Activated naive CD8-positive, alpha-beta T cell treated with anti-CD3 and anti-CD28 coated beads, Interleukin-2, amount 10 ng/mL, durations not matched to agents 7 days and 5 days (primary cell): Measurements from ENCODE around the gene ACSM2B. TPM values are rescaled to one million over a fixed set of nuclear protein-coding genes. Genes with fewer than 3 reads are reported as not detected.
"Not testable (repeated sequence)": the region's sequence is repeated elsewhere in the genome, so short reads cannot be mapped to it uniquely, and the experiment has no call there.

ENCODE experiments used
- ATAC-seq: fragments of 150-1000 bp; cut with Tn5 transposase; one replicate; pipeline ENCODE4 v1.10.0; 2021; ENCODE audit warnings: low read depth, moderate library complexity
- POLR2A ChIA-PET: fragments of 350-600 bp; sonication (Branson Sonifier 250); formaldehyde crosslinking; loops from one replicate; lab custom pipeline; 2021; ENCODE audit warnings: antibody characterized with exemption; lab: Charles Lee
- DNase-seq: peaks from one replicate; pipeline ENCODE4 v3.0.0; 2021
- H3K27ac Mint-ChIP-seq: one replicate; pipeline ENCODE4 v1.8.0; 2022; ENCODE audit warnings: mild to moderate bottlenecking, mixed read lengths
- H3K27me3 Mint-ChIP-seq: one replicate; pipeline ENCODE4 v1.8.0; 2022; ENCODE audit warnings: mild to moderate bottlenecking, moderate library complexity, mixed read lengths
- H3K36me3 Mint-ChIP-seq: one replicate; pipeline ENCODE4 v1.8.0; 2021; ENCODE audit warnings: mild to moderate bottlenecking, mixed read lengths
- H3K4me1 Mint-ChIP-seq: one replicate; pipeline ENCODE4 v1.8.0; 2021; ENCODE audit warnings: mixed read lengths
- H3K4me3 Mint-ChIP-seq: one replicate; pipeline ENCODE4 v1.8.0; 2022; ENCODE audit warnings: mild to moderate bottlenecking, moderate library complexity, mixed read lengths
- H3K9me3 Mint-ChIP-seq: one replicate; pipeline ENCODE4 v1.8.0; 2021; ENCODE audit warnings: mixed read lengths
- total RNA-seq, 2 experiments: library from RNA; stranded (reverse); gene quantifications; one replicate each; pipeline ENCODE4 v1.2.3, GENCODE V29; 2021

Gene ACSM2B
- total RNA-seq, 2 experiments from 2014 or later, result not detected

- H3K27ac Mint-ChIP-seq, result no peak overlapping the region
- H3K36me3 Mint-ChIP-seq, result no peaks in the 10 kb centered on the region
- ATAC-seq (no peak), DNase-seq (no peak)
- H3K4me3 Mint-ChIP-seq, result no peak overlapping the region
- POLR2A ChIA-PET, result no interaction called here
- H3K9me3 Mint-ChIP-seq, result no peaks in the 10 kb centered on the region
- H3K27me3 Mint-ChIP-seq, result peaks cover 29% of the 10 kb centered on the region
- no peaks in the 10 kb centered on the region for H3K4me1 Mint-ChIP-seq
These were observed 35.9 kb upstream of the ACSM2B start for GRCh38 chr16:20611975-20612481.

GRCh38 chr16:20611350-20611902, 35.3 kb upstream of the ACSM2B start:
- H3K9me3 Mint-ChIP-seq, result no peaks in the 10 kb centered on the region

GRCh38 chr16:20610892-20611349, 34.8 kb upstream of the ACSM2B start:
- POLR2A ChIA-PET, result no interaction called here
- Mint-ChIP-seq H3K27ac (no peak overlapping the region), H3K4me3 (no peak overlapping the region), H3K9me3 (no peaks in the 10 kb centered on the region), H3K27me3 (peaks cover 26% of the 10 kb centered on the region), H3K36me3 (no peaks in the 10 kb centered on the region), H3K4me1 (no peaks in the 10 kb centered on the region)
- ATAC-seq (no peak), DNase-seq (no peak)

More at GRCh38 chr16:20611350-20611902, 35.3 kb upstream of the ACSM2B start:
- H3K4me3 Mint-ChIP-seq, result no peak overlapping the region
- no peak overlapping the region for H3K27ac Mint-ChIP-seq
- DNase-seq (no peak), ATAC-seq (no peak)
- no peaks in the 10 kb centered on the region for H3K4me1 Mint-ChIP-seq
- no peaks in the 10 kb centered on the region for H3K36me3 Mint-ChIP-seq
- peaks cover 26% of the 10 kb centered on the region for H3K27me3 Mint-ChIP-seq
- POLR2A ChIA-PET, result no interaction called here

DNA sequence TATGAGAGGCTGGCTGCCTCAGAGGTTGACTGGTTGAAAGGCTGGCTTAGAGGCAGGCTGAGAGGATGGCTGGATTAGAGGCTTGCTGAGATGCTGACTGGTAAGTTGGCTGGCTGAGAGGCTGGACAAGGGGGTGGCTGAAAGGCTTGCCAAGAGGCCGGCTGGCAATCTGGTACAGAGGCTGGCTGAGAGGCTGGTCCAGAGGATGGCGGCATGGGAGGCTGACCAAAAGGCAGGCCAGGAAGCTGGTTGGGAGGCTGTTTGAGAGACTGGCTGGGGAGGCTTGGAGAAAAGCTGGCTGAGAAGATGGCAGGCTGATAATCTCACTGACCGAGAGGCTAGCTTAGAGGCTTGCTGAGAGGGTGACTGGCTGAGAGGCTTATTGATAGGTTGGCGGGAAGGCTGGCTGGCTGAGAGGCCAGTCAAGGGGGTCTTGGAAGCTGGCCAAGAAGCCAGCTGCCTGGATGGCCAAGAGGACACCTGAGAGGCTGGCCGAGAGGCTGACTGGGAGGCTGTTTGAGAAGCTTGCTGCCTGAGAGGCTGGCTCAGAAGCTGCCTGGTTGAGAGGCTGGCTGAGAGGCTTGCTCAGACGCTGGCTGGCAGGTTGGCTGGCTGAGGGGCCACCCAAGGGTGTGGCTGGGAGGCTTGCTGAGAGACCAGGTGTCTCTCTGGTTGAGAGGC, 34.2 kb upstream of the ACSM2B start:
- Mint-ChIP-seq H3K36me3 (no peaks in the 10 kb centered on the region), H3K27me3 (peaks cover 26% of the 10 kb centered on the region), H3K9me3 (no peaks in the 10 kb centered on the region), H3K4me1 (no peaks in the 10 kb centered on the region), H3K27ac (no peak overlapping the region), H3K4me3 (no peak overlapping the region)
- POLR2A ChIA-PET, result no interaction called here
- no peak for DNase-seq
- no peak for ATAC-seq

- H3K4me1 Mint-ChIP-seq, ATAC-seq, H3K27ac Mint-ChIP-seq, H3K36me3 Mint-ChIP-seq, H3K9me3 Mint-ChIP-seq, H3K4me3 Mint-ChIP-seq, POLR2A ChIA-PET, DNase-seq, H3K27me3 Mint-ChIP-seq: not testable (repeated sequence)
These were observed 26.0 kb upstream of the ACSM2B start for GRCh38 chr16:20602205-20602604.

- H3K27ac Mint-ChIP-seq, ATAC-seq, DNase-seq, H3K4me3 Mint-ChIP-seq, H3K9me3 Mint-ChIP-seq, H3K36me3 Mint-ChIP-seq, POLR2A ChIA-PET, H3K27me3 Mint-ChIP-seq, H3K4me1 Mint-ChIP-seq: not testable (repeated sequence)
These were observed 23.3 kb upstream of the ACSM2B start for GRCh38 chr16:20599475-20599874.

GRCh38 chr16:20598832-20599469, 22.8 kb upstream of the ACSM2B start:
- H3K9me3 Mint-ChIP-seq, result no peaks in the 10 kb centered on the region
- H3K27ac Mint-ChIP-seq, result no peak overlapping the region
- H3K27me3 Mint-ChIP-seq, result peaks cover 2% of the 10 kb centered on the region
- H3K36me3 Mint-ChIP-seq, result no peaks in the 10 kb centered on the region
- POLR2A ChIA-PET, result no interaction called here
- no peak for ATAC-seq
- H3K4me1 Mint-ChIP-seq, result no peaks in the 10 kb centered on the region
- no peak for DNase-seq
- no peak overlapping the region for H3K4me3 Mint-ChIP-seq

- H3K4me3 Mint-ChIP-seq, H3K27ac Mint-ChIP-seq, H3K36me3 Mint-ChIP-seq, ATAC-seq, H3K9me3 Mint-ChIP-seq, POLR2A ChIA-PET, H3K4me1 Mint-ChIP-seq, H3K27me3 Mint-ChIP-seq, DNase-seq: not testable (repeated sequence)
These were observed 19.5 kb upstream of the ACSM2B start for GRCh38 chr16:20595694-20596093.

- H3K4me1 Mint-ChIP-seq, ATAC-seq, H3K27me3 Mint-ChIP-seq, H3K9me3 Mint-ChIP-seq, H3K27ac Mint-ChIP-seq, POLR2A ChIA-PET, DNase-seq, H3K4me3 Mint-ChIP-seq, H3K36me3 Mint-ChIP-seq: not testable (repeated sequence)
These were observed 18.9 kb upstream of the ACSM2B start for GRCh38 chr16:20595068-20595467.

DNA sequence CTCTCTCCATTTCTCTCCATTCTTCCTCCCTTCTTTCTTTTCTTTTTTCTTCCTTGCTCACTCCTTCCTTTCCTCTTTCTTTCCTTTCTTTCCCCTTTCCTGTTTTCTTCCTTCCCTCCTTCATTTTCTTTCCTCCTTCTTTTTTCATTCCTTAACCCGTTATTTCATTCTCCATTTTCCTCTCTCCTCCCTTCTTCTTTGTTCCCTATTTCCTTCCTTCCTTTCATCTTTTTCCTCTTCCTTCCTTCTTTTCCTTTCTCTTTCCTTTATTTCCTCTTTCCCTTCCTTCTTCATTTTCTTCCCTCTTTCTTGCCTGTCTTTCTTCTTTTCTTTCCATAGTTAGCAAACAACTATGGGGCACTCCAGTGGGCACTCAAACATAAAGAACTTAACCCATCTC, 16.6 kb upstream of the ACSM2B start:
- not testable (repeated sequence) for ATAC-seq

DNA sequence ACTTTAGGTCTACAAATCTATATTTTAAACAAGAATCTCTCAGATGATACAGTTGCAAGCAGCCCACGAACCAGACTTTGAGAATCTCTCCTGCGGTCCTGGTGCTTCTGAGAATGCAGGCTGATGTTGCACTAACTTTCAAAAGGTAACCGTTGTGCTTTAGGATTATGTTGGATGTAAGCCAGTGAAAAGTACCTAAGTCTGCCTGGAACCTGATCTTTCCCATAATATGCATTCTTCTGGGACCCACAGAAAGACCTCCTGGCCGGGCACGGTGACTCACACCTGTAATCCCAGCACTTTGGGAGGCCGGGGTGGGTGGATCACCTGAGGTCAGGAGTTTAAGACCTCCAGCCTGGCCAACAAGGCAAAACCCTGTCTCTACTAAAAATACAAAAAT, 13.3 kb upstream of the ACSM2B start:
- H3K36me3 Mint-ChIP-seq, H3K27me3 Mint-ChIP-seq, ATAC-seq, H3K4me1 Mint-ChIP-seq, DNase-seq, POLR2A ChIA-PET, H3K4me3 Mint-ChIP-seq, H3K9me3 Mint-ChIP-seq, H3K27ac Mint-ChIP-seq: not testable (repeated sequence)

More for the DNA sequence above, 16.6 kb upstream of the ACSM2B start:
- H3K9me3 Mint-ChIP-seq, H3K36me3 Mint-ChIP-seq, H3K27ac Mint-ChIP-seq, H3K4me1 Mint-ChIP-seq, DNase-seq, H3K4me3 Mint-ChIP-seq, POLR2A ChIA-PET, H3K27me3 Mint-ChIP-seq: not testable (repeated sequence)

DNA sequence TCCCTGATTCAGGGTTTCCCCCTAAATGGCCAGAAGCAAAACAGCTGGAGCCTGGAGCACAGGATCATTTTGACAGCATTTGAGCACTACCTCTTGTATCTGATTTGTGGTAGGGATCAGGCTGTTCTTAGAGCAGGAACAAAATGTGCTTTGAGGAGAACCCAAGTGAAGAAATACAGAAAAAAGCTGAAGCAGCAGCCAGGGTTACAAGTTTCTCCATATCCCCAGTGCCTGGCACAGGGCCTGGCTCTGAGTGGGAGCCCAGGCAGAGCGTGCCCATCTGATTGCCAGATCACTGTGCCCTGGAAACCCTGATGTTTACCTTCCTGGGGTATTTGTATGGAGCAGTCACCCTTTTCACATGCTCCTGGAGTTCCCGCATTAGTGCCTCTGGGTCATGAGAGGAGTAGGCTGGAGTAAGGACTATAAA, 11.5 kb upstream of the ACSM2B start:
- DNase-seq, ATAC-seq, H3K27me3 Mint-ChIP-seq, H3K9me3 Mint-ChIP-seq, POLR2A ChIA-PET, H3K36me3 Mint-ChIP-seq, H3K4me1 Mint-ChIP-seq, H3K27ac Mint-ChIP-seq, H3K4me3 Mint-ChIP-seq: not testable (repeated sequence)

DNA sequence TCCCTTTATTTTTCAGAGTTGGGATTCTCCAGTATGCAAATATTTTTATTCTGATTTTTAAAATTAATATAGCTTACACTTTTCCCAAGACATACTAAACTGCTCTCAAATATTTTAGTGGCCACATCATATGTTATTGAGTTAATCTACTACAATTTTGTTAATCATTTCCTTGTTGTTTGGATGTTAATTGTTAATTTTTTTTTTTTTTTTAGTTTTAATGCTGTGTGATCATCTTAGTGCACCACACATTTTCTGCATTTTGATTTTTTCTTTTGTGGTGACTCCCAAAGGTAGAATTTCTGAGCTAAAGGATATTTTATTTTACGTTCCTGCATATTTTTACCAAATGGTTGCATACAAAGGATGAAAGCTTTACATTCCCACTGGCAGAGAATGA, 10.5 kb upstream of the ACSM2B start:
- H3K9me3 Mint-ChIP-seq, H3K36me3 Mint-ChIP-seq, H3K4me3 Mint-ChIP-seq, H3K27ac Mint-ChIP-seq, ATAC-seq, POLR2A ChIA-PET, H3K27me3 Mint-ChIP-seq, H3K4me1 Mint-ChIP-seq, DNase-seq: not testable (repeated sequence)

DNA sequence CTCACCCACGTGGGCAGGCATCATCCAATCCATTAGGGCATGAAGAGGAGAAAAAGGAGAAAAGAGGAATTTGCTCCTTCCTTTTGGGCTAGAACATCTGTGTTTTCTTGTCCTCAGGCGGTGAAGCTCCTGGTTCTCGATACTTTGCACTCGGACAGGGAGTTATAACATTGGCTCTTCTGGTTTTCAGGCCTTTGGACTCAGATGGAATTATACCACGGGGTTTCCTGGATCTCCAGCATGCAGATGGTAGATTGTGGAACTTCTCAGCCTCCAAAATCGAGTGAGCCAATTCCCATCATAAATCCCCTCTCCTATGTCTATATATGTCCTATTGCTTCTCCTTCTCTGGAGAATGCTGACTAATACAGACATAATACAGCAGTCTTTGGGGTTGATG, 9.9 kb upstream of the ACSM2B start:
- DNase-seq, H3K9me3 Mint-ChIP-seq, POLR2A ChIA-PET, H3K36me3 Mint-ChIP-seq, H3K4me1 Mint-ChIP-seq, H3K27ac Mint-ChIP-seq, ATAC-seq, H3K27me3 Mint-ChIP-seq, H3K4me3 Mint-ChIP-seq: not testable (repeated sequence)
